ENCODE measurements around the gene NEMP1.
A peak's percentile ranks its signal among the peaks of the same experiment; 100 is the strongest.
"Not testable (repeated sequence)": the region's sequence is repeated elsewhere in the genome, so short reads cannot be mapped to it uniquely, and the experiment has no call there.

NEMP1 gene

GRCh38 chr12:57072661-57073060, 5.9 kb downstream of the NEMP1 start:
- H3K9me3 Mint-ChIP-seq, result no peaks in the 10 kb centered on the region
- no peak overlapping the region for H3K27ac Mint-ChIP-seq
- intact Hi-C loops (cut with micrococcal nuclease), result no loop called here
- H3K27me3 Mint-ChIP-seq, result no peaks in the 10 kb centered on the region
- H3K4me1 Mint-ChIP-seq (ENCODE audit: low read depth), result peaks cover 48% of the 10 kb centered on the region
- no peak overlapping the region for H3K4me3 Mint-ChIP-seq
- H3K36me3 Mint-ChIP-seq (ENCODE audit: low read depth), result peaks cover 78% of the 10 kb centered on the region

- Mint-ChIP-seq H3K4me1 (ENCODE audit: low read depth) (peaks cover 55% of the 10 kb centered on the region), H3K27ac (peak overlapping the region; percentile 85), H3K9me3 (no peaks in the 10 kb centered on the region), H3K27me3 (no peaks in the 10 kb centered on the region), H3K36me3 (ENCODE audit: low read depth) (peaks cover 81% of the 10 kb centered on the region), H3K4me3 (no peak overlapping the region)
- intact Hi-C loops (cut with micrococcal nuclease), result loop anchor here (1.0 to 2.0 kb wide), 4 partner anchors 24 to 113 kb away; no protein-coding TSS in a partner anchor
These were observed 9.1 kb downstream of the NEMP1 start for GRCh38 chr12:57069523-57069922.

- no peak overlapping the region for H3K4me3 Mint-ChIP-seq
These were observed 12.3 kb downstream of the NEMP1 start for GRCh38 chr12:57066245-57066644.

GRCh38 chr12:57063991-57064685, 14.5 kb downstream of the NEMP1 start:
- Mint-ChIP-seq H3K36me3 (ENCODE audit: low read depth) (peaks cover 68% of the 10 kb centered on the region), H3K4me1 (ENCODE audit: low read depth) (peaks cover 30% of the 10 kb centered on the region)

More at GRCh38 chr12:57066245-57066644, 12.3 kb downstream of the NEMP1 start:
- Mint-ChIP-seq H3K4me1 (ENCODE audit: low read depth) (peaks cover 48% of the 10 kb centered on the region), H3K36me3 (ENCODE audit: low read depth) (peaks cover 72% of the 10 kb centered on the region), H3K27me3 (no peaks in the 10 kb centered on the region), H3K27ac (peak overlapping the region; percentile 16), H3K9me3 (no peaks in the 10 kb centered on the region)
- intact Hi-C loops (cut with micrococcal nuclease), result no loop called here

GRCh38 chr12:57058454-57058853, 20.1 kb downstream of the NEMP1 start:
- intact Hi-C loops (cut with micrococcal nuclease), result no loop called here
- no peaks in the 10 kb centered on the region for H3K9me3 Mint-ChIP-seq
- no peaks in the 10 kb centered on the region for H3K27me3 Mint-ChIP-seq
- no peak overlapping the region for H3K27ac Mint-ChIP-seq
- peaks cover 55% of the 10 kb centered on the region for H3K36me3 Mint-ChIP-seq (ENCODE audit: low read depth)
- no peak overlapping the region for H3K4me3 Mint-ChIP-seq
- H3K4me1 Mint-ChIP-seq (ENCODE audit: low read depth), result peaks cover 5% of the 10 kb centered on the region

More at GRCh38 chr12:57063991-57064685, 14.5 kb downstream of the NEMP1 start:
- peak overlapping the region; percentile 68 for H3K27ac Mint-ChIP-seq
- intact Hi-C loops (cut with micrococcal nuclease), result loop anchor here (5.0 kb wide), 1 partner anchor 307 kb away; no protein-coding TSS in a partner anchor
- H3K4me3 Mint-ChIP-seq, result peak overlapping the region; percentile 50
- H3K9me3 Mint-ChIP-seq, result no peaks in the 10 kb centered on the region
- no peaks in the 10 kb centered on the region for H3K27me3 Mint-ChIP-seq

GRCh38 chr12:57057067-57057751, 21.4 kb downstream of the NEMP1 start:
- Mint-ChIP-seq H3K4me3 (no peak overlapping the region), H3K27ac (no peak overlapping the region), H3K4me1 (ENCODE audit: low read depth) (peaks cover 5% of the 10 kb centered on the region), H3K36me3 (ENCODE audit: low read depth) (peaks cover 49% of the 10 kb centered on the region), H3K9me3 (no peaks in the 10 kb centered on the region), H3K27me3 (no peaks in the 10 kb centered on the region)
- intact Hi-C loops (cut with micrococcal nuclease), result no loop called here

- Mint-ChIP-seq H3K4me3 (no peak overlapping the region), H3K4me1 (ENCODE audit: low read depth) (peaks cover 11% of the 10 kb centered on the region), H3K36me3 (ENCODE audit: low read depth) (peaks cover 40% of the 10 kb centered on the region), H3K27me3 (no peaks in the 10 kb centered on the region), H3K27ac (no peak overlapping the region), H3K9me3 (no peaks in the 10 kb centered on the region)
- intact Hi-C loops (cut with micrococcal nuclease), result no loop called here
These were observed 22.8 kb downstream of the NEMP1 start for GRCh38 chr12:57055824-57056223.

GRCh38 chr12:57053901-57054300, 24.7 kb downstream of the NEMP1 start:
- H3K9me3 Mint-ChIP-seq; H3K4me3 Mint-ChIP-seq; H3K27me3 Mint-ChIP-seq; H3K27ac Mint-ChIP-seq; intact Hi-C loops (cut with micrococcal nuclease): not testable (repeated sequence)
- peaks cover 30% of the 10 kb centered on the region for H3K4me1 Mint-ChIP-seq (ENCODE audit: low read depth)
- peaks cover 23% of the 10 kb centered on the region for H3K36me3 Mint-ChIP-seq (ENCODE audit: low read depth)

GRCh38 chr12:57053146-57053545, 25.4 kb downstream of the NEMP1 start:
- Mint-ChIP-seq H3K36me3 (ENCODE audit: low read depth) (peaks cover 15% of the 10 kb centered on the region), H3K4me1 (ENCODE audit: low read depth) (peaks cover 37% of the 10 kb centered on the region)
- H3K9me3 Mint-ChIP-seq; H3K4me3 Mint-ChIP-seq; intact Hi-C loops (cut with micrococcal nuclease); H3K27me3 Mint-ChIP-seq; H3K27ac Mint-ChIP-seq: not testable (repeated sequence)

GRCh38 chr12:57051011-57051410, 27.6 kb downstream of the NEMP1 start:
- Mint-ChIP-seq H3K27me3 (no peaks in the 10 kb centered on the region), H3K4me3 (no peak overlapping the region), H3K36me3 (ENCODE audit: low read depth) (no peaks in the 10 kb centered on the region), H3K27ac (no peak overlapping the region), H3K9me3 (no peaks in the 10 kb centered on the region), H3K4me1 (ENCODE audit: low read depth) (peaks cover 59% of the 10 kb centered on the region)
- intact Hi-C loops (cut with micrococcal nuclease), result no loop called here

- Mint-ChIP-seq H3K4me1 (ENCODE audit: low read depth) (peaks cover 65% of the 10 kb centered on the region), H3K9me3 (no peaks in the 10 kb centered on the region), H3K27me3 (no peaks in the 10 kb centered on the region), H3K27ac (peak within 1 kb of the TSS; percentile 84), H3K36me3 (ENCODE audit: low read depth) (no peaks in the 10 kb centered on the region), H3K4me3 (no peak within 1 kb of the TSS)
- intact Hi-C loops (cut with micrococcal nuclease), result loop anchor here (5.0 kb wide), 1 partner anchor 43 kb away; the partner anchor contains the start of gene ZBTB39
These were observed 28.7 kb downstream of the NEMP1 start, which contains the start of gene MYO1A for GRCh38 chr12:57049890-57050289. Gene MYO1A (minus strand): TSS chr12:57050129. CDS start chr12:57048323, 1,806 bp downstream.

- H3K4me1 Mint-ChIP-seq (ENCODE audit: low read depth), result peaks cover 67% of the 10 kb centered on the region
- no peak overlapping the region for H3K4me3 Mint-ChIP-seq
- H3K27me3 Mint-ChIP-seq, result no peaks in the 10 kb centered on the region
- H3K9me3 Mint-ChIP-seq, result no peaks in the 10 kb centered on the region
- intact Hi-C loops (cut with micrococcal nuclease), result loop anchor here (5.0 kb wide), 1 partner anchor 42 kb away; the partner anchor contains the start of gene ZBTB39
- H3K36me3 Mint-ChIP-seq (ENCODE audit: low read depth), result no peaks in the 10 kb centered on the region
- peak overlapping the region; percentile 84 for H3K27ac Mint-ChIP-seq
These were observed 29.5 kb downstream of the NEMP1 start for GRCh38 chr12:57049119-57049446.

GRCh38 chr12:57048423-57049118, 30.0 kb downstream of the NEMP1 start:
- Mint-ChIP-seq H3K9me3 (no peaks in the 10 kb centered on the region), H3K4me1 (ENCODE audit: low read depth) (peaks cover 67% of the 10 kb centered on the region), H3K27me3 (peaks cover 3% of the 10 kb centered on the region), H3K27ac (peak overlapping the region; percentile 84), H3K4me3 (no peak overlapping the region), H3K36me3 (ENCODE audit: low read depth) (no peaks in the 10 kb centered on the region)
- intact Hi-C loops (cut with micrococcal nuclease), result loop anchor here (5.0 kb wide), 1 partner anchor 41 kb away; the partner anchor contains the start of gene ZBTB39

- intact Hi-C loops (cut with micrococcal nuclease), result loop anchor here (5.0 kb wide), 1 partner anchor 41 kb away; the partner anchor contains the start of gene ZBTB39
- peak overlapping the region; percentile 84 for H3K27ac Mint-ChIP-seq
- H3K4me3 Mint-ChIP-seq, result no peak overlapping the region
- H3K9me3 Mint-ChIP-seq, result no peaks in the 10 kb centered on the region
- peaks cover 67% of the 10 kb centered on the region for H3K4me1 Mint-ChIP-seq (ENCODE audit: low read depth)
- H3K36me3 Mint-ChIP-seq (ENCODE audit: low read depth), result no peaks in the 10 kb centered on the region
- H3K27me3 Mint-ChIP-seq, result peaks cover 7% of the 10 kb centered on the region
These were observed 30.6 kb downstream of the NEMP1 start for GRCh38 chr12:57047981-57048380.
